ENCODE data around the gene ZSCAN21. TPM values are rescaled to one million over a fixed set of nuclear protein-coding genes. Genes with fewer than 3 reads are reported as not detected.

ZSCAN21 gene
- total and polyA plus RNA-seq, 2 of the 4 experiments (the other 2 are of a cell fraction), result 11.5 to 13.3 TPM

GRCh38 chr7:100021297-100021696 lies 28.3 kb upstream of the ZSCAN21 start:
- no peaks in the 10 kb centered on the region for H3K27me3 ChIP-seq (ENCODE audit: control insufficient read depth, insufficient read depth, low read length)
- no peak overlapping the region for H2BK120ac ChIP-seq (ENCODE audit: low read depth, low read length)
- H3K18ac ChIP-seq (ENCODE audit: low read depth, low read length), result no peak overlapping the region
- in situ Hi-C loops (cut with MboI; ENCODE audit: low sequenced_read_pairs), result no loop called here
- H3K23ac ChIP-seq (ENCODE audit: low read depth, low read length), result no peak overlapping the region
- H3K9ac ChIP-seq (ENCODE audit: low read depth, low read length), result no peak overlapping the region
- H2BK15ac ChIP-seq (ENCODE audit: low read depth, low read length), result no peak overlapping the region
- peaks cover 41% of the 10 kb centered on the region; the same call in 1 of the 2 replicates for H4K20me1 ChIP-seq (ENCODE audit: insufficient read depth, low read length)
- no peak for TF ChIP-seq MAFK (IDR thresholded peaks at IDR 0.05; ENCODE audit: low read depth, low read length)
- TF ChIP-seq CHD1 (IDR thresholded peaks at IDR 0.05; ENCODE audit: low read depth, low read length), result no peak
- TF ChIP-seq ELK1 (IDR thresholded peaks at IDR 0.05; ENCODE audit: borderline replicate concordance, low read depth, low read length), result no peak
- TF ChIP-seq USF2 (IDR thresholded peaks at IDR 0.05; ENCODE audit: low read depth, low read length), result no peak
- no peak for TF ChIP-seq CEBPB (IDR thresholded peaks at IDR 0.05; ENCODE audit: low read depth, low read length)
- TF ChIP-seq BHLHE40 (IDR thresholded peaks at IDR 0.05; ENCODE audit: low read depth, low read length), result no peak
- no peak for TF ChIP-seq NFE2L2 (IDR thresholded peaks at IDR 0.05; ENCODE audit: low read depth, low read length)
- no peak for TF ChIP-seq FOS (IDR thresholded peaks at IDR 0.05; ENCODE audit: low read depth, low read length)
- TF ChIP-seq SMC3 (IDR thresholded peaks at IDR 0.05; ENCODE audit: low read depth, low read length), result no peak
- TF ChIP-seq RFX5 (IDR thresholded peaks at IDR 0.05; ENCODE audit: low read depth, low read length), result no peak
- no peak for TF ChIP-seq MXI1 (IDR thresholded peaks at IDR 0.05; ENCODE audit: borderline replicate concordance, low read depth, low read length)
- no peak for TF ChIP-seq MAZ (IDR thresholded peaks at IDR 0.05; ENCODE audit: borderline replicate concordance, low read depth, low read length)
- TF ChIP-seq RCOR1 (IDR thresholded peaks at IDR 0.05; ENCODE audit: insufficient replicate concordance, low read length), result no peak
- TF ChIP-seq POLR2A (IDR thresholded peaks at IDR 0.05; ENCODE audit: low read depth, low read length), result no peak
- no peak for TF ChIP-seq CTCF (conservative IDR thresholded peaks at IDR 0.05; ENCODE audit: low read depth, low read length)
- TF ChIP-seq RAD21 (IDR thresholded peaks at IDR 0.05; ENCODE audit: low read length), result no peak
- H3K4ac ChIP-seq (ENCODE audit: low read depth, low read length), result no peak overlapping the region
- no peak overlapping the region for H4K8ac ChIP-seq (ENCODE audit: low read depth in 2 of 2, low read length in 2 of 2)
- no peak overlapping the region for H2BK20ac ChIP-seq (ENCODE audit: low read depth, low read length)
- no peak overlapping the region for H4K5ac ChIP-seq (ENCODE audit: low read depth, low read length)
- no peak overlapping the region for H3K4me3 ChIP-seq (ENCODE audit: insufficient read depth, low read depth, low read length)
- H3K9me3 ChIP-seq (ENCODE audit: control insufficient read depth, insufficient read depth, low read length), result no peaks in the 10 kb centered on the region
- WGBS, 2 experiments (ENCODE audit: extremely low coverage in 2 of 2, insufficient read length in 1 of 2), result no CpG with 5 or more reads among the region's 3 CpGs
- H3K27ac ChIP-seq (ENCODE audit: insufficient read depth, low read length), result no peak overlapping the region
- ChIA-PET POLR2A (ENCODE audit: unreplicated experiment) (interaction anchor here (0.6 kb wide), 1 partner anchor 322 kb away, joined by 10 read pairs; no protein-coding TSS in a partner anchor), CTCF (no interaction called here)
- no peak for ATAC-seq (ENCODE audit: low read depth)
- DNase-seq, result no peak
- H3K36me3 ChIP-seq (ENCODE audit: control insufficient read depth, insufficient read depth, low read length), result peaks cover 36% of the 10 kb centered on the region
- no peak overlapping the region for H2AK5ac ChIP-seq (ENCODE audit: low read depth, low read length)
- H3K4me2 ChIP-seq (ENCODE audit: low read depth, low read length), result no peak overlapping the region
- no peak overlapping the region for H2BK5ac ChIP-seq (ENCODE audit: low read depth, low read length, poor library complexity, severe bottlenecking)
- dilution Hi-C loops (cut with HindIII; ENCODE audit: low sequenced_read_pairs, unreplicated experiment), result no loop called here
- H2AK9ac ChIP-seq (replicated peaks; ENCODE audit: low read depth, low read length, poor library complexity), result no peak overlapping the region
- no TSS peak for BruUV-seq (replicated peaks)
- peaks cover 5% of the 10 kb centered on the region; the same call in 1 of the 2 replicates for H3K9me1 ChIP-seq (ENCODE audit: insufficient read depth, low read length)
- H3K79me1 ChIP-seq (ENCODE audit: low read depth in 1 of 2, low read length in 2 of 2), result peaks cover 19 to 80% of the 10 kb centered on the region in 2 experiments
- intact Hi-C loops (cut with micrococcal nuclease), result no loop called here
- no peak overlapping the region for H4K91ac ChIP-seq (ENCODE audit: insufficient read depth, low read depth, low read length)
- H3K14ac ChIP-seq (replicated peaks; ENCODE audit: low read depth, low read length), result no peak overlapping the region
- H3K56ac ChIP-seq (ENCODE audit: extremely low read depth, insufficient read depth, low read length), result no peak overlapping the region
- H3K4me1 ChIP-seq (ENCODE audit: control insufficient read depth, insufficient read depth, low read length), result peaks cover 2% of the 10 kb centered on the region; the same call in 1 of the 2 replicates
- no peak overlapping the region for H2AFZ ChIP-seq (replicated peaks; ENCODE audit: low read length, poor library complexity)

Data from IMR-90 (cell line).